ENCODE results near the gene TIMP2.

The TIMP2 gene

DNA sequence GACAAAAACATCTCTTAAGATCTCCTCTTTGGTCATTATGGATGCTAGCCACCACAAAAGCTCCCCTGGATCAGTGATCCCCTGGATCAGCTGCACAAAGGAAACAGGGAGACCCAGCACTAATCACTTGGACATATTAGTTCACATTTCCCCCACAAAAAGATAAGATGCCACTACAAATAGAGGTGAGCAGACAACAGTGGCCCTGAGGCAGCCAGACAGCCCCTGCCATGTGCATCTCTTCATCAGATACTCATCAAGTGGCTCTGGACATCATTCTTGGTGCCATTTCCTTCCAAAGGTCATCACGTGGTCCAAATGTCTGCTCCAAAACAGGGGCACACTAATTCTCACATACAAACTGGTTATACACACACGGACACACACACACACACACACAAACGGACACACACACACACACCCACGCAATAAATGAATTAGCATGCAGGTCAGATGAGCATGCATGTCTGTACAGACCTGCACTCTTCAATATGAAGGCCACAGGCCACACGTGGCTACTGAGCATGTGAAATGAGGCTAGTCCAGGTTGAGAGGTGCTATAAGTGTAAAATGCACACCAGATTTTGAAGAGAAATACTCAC is 88.7 kb downstream of the TIMP2 start:
- DNase-seq (ENCODE audit: low read depth), result no peak

DNA sequence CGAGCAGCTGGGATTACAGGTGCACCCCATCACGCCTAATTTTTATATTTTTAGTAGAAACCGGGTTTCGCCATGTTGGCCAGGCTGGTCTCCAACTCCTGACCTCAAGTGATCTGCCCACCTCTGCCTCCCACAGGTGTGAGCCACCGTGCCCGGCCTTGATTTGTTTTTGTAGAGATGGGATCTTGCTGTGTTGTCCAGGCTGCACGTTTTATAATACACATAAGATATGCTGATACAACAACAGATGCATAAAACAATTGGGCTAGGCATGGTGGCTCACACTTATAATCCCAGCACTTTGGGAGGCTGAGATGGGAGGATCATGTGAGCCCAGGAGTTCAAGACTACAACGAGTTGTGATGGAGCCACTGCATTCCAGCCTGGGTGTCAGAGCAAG is 90.6 kb downstream of the TIMP2 start:
- no peak for DNase-seq (ENCODE audit: low read depth)

DNA sequence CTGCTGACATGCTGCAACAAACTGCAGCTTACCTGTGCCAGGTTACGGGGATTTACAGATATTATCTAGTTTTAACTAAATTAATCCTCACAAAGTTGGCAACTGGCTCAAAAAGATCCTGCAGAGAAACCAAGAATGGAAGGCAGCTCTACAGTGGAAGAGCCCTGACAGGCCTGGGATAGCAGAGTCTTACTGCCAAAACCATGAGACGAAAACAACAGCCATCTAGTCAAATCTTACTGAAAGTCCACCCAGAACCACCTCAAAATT is 92.7 kb downstream of the TIMP2 start:
- DNase-seq (ENCODE audit: low read depth), result no peak

DNA sequence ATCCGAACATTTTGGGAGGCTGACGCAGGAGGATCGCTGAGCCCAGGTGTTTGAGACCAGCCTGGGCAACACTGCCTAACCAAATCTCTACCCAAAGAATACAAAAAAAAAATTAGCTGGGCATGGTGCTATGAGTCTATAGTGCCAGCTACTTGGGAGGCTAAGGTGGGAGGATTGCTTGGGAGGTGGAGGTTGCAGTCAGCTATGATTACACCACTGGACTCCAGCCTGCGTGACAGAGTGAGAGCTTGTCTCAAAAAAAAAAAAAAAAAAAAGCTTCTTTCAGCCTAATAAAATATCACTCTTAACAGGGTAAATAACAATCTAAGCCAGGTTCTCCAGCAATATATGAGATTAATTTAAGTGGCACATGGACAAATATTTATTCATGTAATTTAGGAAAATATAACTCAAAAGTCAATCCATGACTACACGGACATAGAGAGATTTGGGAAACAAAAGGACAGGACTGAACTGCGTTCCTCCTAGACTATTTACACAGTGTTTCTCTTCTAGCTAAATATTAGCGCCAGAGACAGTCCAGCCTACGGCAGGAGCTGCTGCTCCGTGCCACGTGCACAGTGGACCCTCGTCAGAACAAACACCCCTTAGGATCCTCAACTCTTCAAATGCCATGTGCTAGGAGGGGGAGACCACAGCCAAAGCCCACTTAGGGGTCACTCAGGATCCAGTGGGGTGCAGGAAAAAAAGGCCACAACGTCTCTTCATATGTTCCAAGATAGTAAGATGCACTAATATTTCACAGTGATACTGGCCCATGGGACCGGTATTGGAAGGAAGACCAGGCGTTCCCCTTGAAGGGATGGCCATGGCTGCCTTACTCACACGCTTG is 93.3 kb downstream of the TIMP2 start:
- DNase-seq (ENCODE audit: low read depth), result no peak

GRCh38 chr17:78829477-78829876 is 95.7 kb downstream of the TIMP2 start:
- DNase-seq (ENCODE audit: low read depth), result no peak

DNA sequence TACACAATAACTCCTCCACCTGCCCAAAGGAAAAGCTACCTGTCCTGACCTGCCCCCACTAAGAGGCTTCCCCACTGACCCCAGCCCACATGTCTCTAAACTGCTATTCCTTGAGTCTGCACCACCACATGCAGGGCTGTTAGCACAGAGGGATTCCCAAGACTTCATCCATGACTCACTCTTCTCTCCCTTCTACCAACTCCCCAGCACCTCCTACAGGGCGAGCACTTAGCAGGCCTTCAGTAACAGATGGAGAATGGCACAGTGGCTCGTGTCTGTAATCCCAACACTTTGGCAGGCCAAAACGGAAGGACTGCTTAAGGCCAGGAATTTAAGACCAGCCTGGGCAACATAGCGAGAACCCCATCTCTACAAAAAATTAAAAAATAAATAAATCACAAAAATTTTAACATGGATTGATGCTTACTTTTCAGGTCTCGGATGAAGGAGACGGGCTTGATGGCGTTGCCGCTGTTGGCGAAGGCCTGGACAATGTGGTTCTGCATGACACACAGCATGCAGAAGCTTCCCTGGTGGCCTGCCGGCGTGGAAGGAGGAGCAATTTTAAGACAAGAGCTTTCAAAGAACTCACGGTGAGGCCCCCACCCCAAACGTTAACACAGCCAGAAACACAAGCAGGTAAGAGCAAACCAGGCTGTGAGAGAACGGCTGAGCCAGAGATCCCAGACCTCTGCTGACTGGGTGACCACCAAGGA is 96.6 kb downstream of the TIMP2 start:
- no peak for DNase-seq (ENCODE audit: low read depth)

DNA sequence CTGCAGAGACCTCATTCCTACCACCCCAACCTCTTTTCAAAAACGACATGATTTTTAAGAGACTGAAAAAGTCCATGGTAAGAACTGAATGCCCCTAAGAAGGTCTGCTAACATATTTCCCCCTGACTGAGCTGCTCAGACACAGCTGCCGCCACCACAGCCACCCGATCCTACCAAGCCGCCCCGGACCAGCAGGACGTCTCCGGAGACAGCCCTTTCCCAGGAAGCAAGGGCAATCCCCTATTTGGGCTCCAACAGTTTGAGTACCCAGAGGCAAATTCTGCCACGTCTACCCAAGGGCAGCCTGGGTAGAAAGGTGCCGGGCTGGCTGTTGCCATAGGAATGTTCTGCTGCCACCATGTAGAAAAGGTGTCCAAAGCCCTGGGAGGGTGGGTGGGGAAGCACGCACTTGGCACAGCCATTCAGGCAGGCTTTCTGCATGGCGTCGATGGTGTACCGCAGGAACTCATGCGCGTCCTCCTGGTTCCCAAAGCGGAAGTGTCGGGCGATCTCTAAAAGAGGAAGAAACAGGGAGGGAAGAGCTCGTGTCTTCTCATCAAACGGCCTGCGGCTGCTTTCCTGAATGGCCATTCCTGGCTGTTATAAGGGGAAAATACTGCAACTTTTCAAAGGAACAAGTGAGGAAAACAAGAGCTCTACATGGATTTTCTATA is 98.2 kb downstream of the TIMP2 start:
- no peak for DNase-seq (ENCODE audit: low read depth)

GRCh38 chr17:78826421-78826820 is 98.8 kb downstream of the TIMP2 start:
- DNase-seq (ENCODE audit: low read depth), result no peak

DNA sequence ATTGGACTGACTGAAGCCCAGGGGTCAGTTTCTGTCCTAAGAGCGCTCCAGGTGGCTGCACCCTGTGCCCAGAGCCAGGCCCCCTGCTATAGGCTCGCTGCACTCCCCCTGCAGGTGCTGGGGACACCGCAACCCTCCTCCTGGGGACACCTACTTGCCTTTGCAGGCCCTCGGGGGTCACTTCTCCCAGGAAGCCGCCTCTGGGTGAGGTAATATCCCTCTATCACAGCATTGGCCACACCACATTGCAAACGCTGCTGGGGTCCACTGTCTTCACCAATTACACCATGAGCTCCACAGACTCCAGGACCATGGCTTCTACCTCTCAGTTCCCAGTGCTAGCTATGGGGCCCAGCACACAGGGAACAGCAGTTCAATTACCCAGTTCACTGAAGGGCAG is 99.5 kb downstream of the TIMP2 start:
- DNase-seq (ENCODE audit: low read depth), result no peak

DNA sequence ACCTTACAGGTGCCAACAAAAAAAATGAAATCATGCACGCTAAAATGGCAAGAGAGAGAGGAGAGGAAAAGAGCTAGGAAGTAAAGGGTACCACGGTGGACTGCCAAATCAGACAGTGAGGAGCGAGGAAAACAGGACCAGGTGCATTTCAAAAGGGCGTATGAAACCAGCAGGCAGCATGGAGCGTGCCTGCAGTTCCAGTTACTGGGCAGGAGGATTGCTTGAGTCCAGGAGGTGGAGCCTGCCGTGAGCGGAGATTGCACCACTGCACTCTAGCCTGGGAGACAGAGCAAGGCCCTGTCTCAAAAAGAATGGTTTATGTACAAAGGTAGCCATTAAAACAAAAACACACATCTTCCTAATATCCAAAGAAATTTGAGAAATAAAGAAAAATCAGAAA is 100.9 kb downstream of the TIMP2 start:
- no peak for DNase-seq (ENCODE audit: low read depth)

DNA sequence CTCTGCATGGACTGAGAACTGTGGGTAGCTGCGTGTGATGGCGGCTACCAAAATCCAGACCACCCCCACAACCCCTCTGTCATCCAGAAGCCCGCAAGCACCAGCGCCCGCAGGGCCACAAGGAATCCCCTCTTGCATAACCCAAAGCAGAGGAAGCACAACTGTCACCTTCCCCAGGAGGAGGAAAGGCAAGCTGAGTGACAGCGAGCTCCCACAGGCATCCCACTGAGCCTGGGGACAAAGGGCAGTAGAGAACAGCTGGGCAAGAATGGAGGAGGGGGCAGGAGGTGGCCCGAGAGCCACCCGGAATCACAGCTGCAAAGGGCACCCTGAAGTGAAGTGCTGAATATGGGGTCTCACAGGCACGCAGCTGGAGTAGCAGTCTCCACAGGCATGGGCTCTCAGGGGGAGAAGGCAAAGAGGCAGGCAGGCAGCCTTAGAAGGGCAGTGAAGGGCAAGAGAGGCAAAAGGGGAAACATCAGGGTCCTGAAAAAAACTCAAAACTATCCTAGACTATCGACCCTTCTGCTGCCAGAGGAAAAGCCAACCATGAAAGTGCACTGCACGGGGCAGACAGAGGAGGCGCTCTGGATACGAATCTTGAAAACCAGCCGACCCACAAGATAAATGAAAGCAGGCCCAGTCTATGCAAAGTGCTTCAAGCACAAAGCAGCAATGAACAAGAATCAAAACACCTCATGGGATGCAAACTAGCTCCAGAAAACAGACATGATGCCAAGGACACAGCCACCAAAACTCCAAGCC is 101.7 kb downstream of the TIMP2 start:
- no peak for DNase-seq (ENCODE audit: low read depth)

- DNase-seq (ENCODE audit: low read depth), result no peak
Measured at GRCh38 chr17:78822552-78822951, 102.6 kb downstream of the TIMP2 start.

DNA sequence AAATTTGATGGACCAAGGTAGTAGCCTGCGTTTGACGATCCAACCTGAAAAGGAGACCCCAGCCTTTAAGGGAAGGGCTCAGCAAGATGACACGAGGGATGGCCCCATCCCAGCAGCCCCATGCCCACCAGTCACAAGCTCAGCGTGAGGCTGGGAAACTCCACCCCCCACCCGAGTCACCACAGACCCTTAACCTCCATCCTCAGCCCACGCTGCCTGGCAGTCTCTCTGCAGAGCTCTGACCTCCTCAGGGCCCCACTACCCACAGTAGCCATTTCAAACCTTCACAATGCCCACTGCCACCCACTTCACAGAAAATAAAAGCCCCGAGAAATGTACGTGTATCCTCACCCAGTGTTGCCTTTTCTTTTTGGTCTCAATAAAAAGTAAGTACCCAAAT is 103.2 kb downstream of the TIMP2 start:
- no peak for DNase-seq (ENCODE audit: low read depth)

- DNase-seq (ENCODE audit: low read depth), result no peak
Measured at GRCh38 chr17:78820841-78821240, 104.3 kb downstream of the TIMP2 start.

DNA sequence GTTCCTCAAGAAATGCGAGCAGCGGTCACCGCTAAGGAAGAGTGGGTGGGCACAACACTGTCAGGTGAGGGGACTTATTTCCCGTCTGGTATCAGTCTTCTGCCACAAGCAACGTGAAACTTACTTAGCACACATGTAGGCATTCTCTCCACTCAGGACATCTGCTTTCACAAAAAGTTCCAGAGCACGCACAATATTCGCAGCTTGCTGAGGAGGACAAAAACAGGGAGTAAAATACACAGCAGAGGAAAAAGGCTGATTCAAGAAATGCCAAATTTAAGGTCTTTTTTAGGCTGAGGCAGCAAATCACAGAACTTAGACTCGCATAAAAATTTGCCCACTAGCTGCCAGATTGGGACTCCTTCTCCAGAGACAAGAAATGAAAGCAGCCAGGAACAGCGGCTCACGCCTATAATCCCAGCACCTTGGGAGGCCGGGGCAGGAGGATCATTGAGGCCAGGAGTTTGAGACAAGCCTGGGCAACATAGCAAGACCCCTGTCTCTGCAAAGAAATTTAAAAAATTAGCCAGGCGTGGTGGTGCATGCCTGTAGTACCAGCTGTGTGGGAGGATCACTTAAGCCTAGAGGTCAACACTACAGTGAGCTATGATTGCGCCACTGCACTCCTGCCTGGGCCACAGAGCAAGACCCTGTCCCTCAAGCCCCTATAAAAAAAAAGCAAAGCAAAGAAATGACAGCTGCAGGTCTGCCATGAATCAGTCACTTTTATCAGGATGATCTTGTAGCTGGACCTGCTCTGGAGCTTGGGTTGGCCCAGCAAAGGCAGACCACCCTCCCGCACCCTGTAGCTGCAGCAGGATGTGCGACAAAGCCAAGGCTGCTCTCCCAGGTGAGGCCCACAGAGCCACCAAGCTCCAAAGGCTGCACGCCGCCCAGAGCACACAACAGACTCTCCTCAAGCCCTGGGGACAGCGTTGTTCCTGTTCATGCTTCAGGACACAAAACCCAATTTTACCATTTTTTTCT is 105.1 kb downstream of the TIMP2 start:
- DNase-seq (ENCODE audit: low read depth), result no peak

DNA sequence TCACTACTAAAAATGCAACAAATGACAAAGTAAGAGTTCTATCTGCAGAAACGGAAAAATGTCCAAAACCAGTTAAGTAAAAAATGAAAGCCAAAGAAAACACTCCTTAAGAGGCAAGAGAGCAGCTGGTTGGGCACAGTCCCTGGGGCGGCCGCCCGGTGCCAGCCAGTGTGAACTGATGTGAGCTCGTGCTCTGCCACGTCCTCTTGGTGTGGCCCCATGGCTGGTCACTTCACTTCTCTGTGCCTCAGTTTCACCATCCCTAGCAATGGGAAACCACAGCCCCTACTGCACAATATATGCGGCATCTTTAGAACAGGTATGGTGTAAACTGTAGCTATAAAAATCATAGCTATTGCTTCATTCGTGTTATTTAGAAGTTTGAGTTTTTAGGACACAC is 105.8 kb downstream of the TIMP2 start:
- no peak for DNase-seq (ENCODE audit: low read depth)

GRCh38 chr17:78818932-78819331 is 106.3 kb downstream of the TIMP2 start:
- no peak for DNase-seq (ENCODE audit: low read depth)

DNA sequence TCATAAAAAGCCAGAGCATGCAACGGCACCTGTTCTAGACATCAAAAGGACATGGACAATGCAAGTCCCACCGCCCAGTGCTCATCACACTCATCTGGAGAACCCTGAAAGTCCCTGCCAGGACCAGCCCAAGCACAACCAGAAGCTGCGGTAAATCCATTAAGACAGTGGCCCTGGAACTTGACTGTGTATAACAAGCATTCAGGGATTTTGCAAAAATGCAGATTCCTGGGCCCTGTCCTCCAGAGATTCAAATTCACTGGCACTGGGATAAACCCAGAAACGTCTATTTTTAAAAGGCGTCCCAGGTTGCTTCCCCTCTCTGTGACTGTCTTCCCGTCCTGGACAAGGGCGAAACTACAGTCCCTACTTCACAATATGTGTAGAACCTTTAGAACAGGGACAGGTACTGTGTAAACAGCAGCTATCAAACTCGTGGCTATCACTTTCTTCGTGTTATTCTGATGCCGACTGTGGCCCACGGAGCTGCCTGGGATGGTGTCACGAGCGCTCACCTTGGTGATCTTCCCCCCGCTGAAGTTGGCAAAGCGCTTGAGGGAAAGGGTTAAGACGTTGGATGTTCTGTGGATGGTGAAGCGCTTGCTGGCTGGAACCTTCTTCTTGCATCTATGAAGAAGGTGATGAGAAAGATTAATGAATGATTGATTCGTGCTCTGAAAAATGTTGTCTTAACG is 106.9 kb downstream of the TIMP2 start:
- no peak for DNase-seq (ENCODE audit: low read depth)

GRCh38 chr17:78817123-78817522 is 108.1 kb downstream of the TIMP2 start:
- DNase-seq (ENCODE audit: low read depth), result no peak

DNA sequence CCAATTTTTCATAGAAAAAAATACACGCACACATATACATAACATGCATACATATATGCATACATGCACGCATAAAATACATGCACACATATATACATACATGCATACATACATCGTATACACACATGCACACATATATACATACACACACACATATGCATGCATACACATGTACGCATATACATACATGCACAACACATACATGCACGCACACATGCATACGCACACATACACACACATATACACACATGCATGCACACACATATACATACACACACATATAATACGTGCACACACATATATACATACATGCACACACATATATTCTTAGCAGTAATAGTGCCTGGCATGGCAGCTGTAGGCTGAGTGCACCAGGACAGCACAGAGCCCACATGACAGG is 109.5 kb downstream of the TIMP2 start:
- no peak for DNase-seq (ENCODE audit: low read depth)

Measured in stimulated activated CD8-positive, alpha-beta memory T cell treated with anti-CD3 and anti-CD28 coated beads, Interleukin-15, amount 100 ng/mL, for 24 hours (primary cell).